Measurements from ENCODE around the gene TMEM198. TPM values are rescaled to one million over a fixed set of nuclear protein-coding genes. Genes with fewer than 3 reads are reported as not detected.

Gene TMEM198
- polyA plus RNA-seq, 1 donor = 2.6 TPM

GRCh38 chr2:219562049-219563020 is 18.5 kb downstream of the TMEM198 start:
- no peak for DNase-seq (ENCODE audit: low read depth)

- DNase-seq (ENCODE audit: low read depth) = no peak
Measured at GRCh38 chr2:219563271-219563928, 19.6 kb downstream of the TMEM198 start.

- DNase-seq (ENCODE audit: low read depth) = no peak
Measured at GRCh38 chr2:219565130-219566080, 21.6 kb downstream of the TMEM198 start.

- no peak for DNase-seq (ENCODE audit: low read depth)
Measured at GRCh38 chr2:219566640-219567039, 22.8 kb downstream of the TMEM198 start.

GRCh38 chr2:219567131-219567530 is 23.3 kb downstream of the TMEM198 start:
- DNase-seq (ENCODE audit: low read depth) = no peak

GRCh38 chr2:219567791-219568361 is 24.0 kb downstream of the TMEM198 start:
- DNase-seq (ENCODE audit: low read depth) = no peak

GRCh38 chr2:219569041-219569440 is 25.2 kb downstream of the TMEM198 start:
- DNase-seq (ENCODE audit: low read depth) = no peak

GRCh38 chr2:219569635-219570034 is 25.8 kb downstream of the TMEM198 start:
- no peak for DNase-seq (ENCODE audit: low read depth)

GRCh38 chr2:219570194-219570923 is 26.5 kb downstream of the TMEM198 start:
- DNase-seq (ENCODE audit: low read depth) = no peak

GRCh38 chr2:219570924-219571310 is 27.1 kb downstream of the TMEM198 start:
- DNase-seq (ENCODE audit: low read depth) = no peak

GRCh38 chr2:219571311-219572236 is 27.7 kb downstream of the TMEM198 start, which contains the start of gene OBSL1:
OBSL1 (minus strand) TSS chr2:219571539; CDS start chr2:219571232, 307 bp downstream.
- no peak for DNase-seq (ENCODE audit: low read depth)

GRCh38 chr2:219572237-219573001 is 28.6 kb downstream of the TMEM198 start, which contains the start of gene INHA:
INHA (plus strand) TSS chr2:219572310; CDS start chr2:219572375, 65 bp downstream.
- no peak for DNase-seq (ENCODE audit: low read depth)

- DNase-seq (ENCODE audit: low read depth) = no peak
Measured at GRCh38 chr2:219573166-219573565, 29.3 kb downstream of the TMEM198 start.

- DNase-seq (ENCODE audit: low read depth) = no peak
Measured at GRCh38 chr2:219574484-219575311, 30.9 kb downstream of the TMEM198 start.

- DNase-seq (ENCODE audit: low read depth) = no peak
Measured at GRCh38 chr2:219575566-219576504, 32.0 kb downstream of the TMEM198 start.
